Fibroblast of skin of left quadriceps (primary cell): Measurements from ENCODE around the gene SERTM2.

ENCODE experiments used
- DNase-seq, 2 experiments: peaks; one replicate each; pipeline ENCODE4 v3.0.0-alpha.2; 2013; ENCODE audit warnings: low read depth in 2 of 2

SERTM2 gene

DNA sequence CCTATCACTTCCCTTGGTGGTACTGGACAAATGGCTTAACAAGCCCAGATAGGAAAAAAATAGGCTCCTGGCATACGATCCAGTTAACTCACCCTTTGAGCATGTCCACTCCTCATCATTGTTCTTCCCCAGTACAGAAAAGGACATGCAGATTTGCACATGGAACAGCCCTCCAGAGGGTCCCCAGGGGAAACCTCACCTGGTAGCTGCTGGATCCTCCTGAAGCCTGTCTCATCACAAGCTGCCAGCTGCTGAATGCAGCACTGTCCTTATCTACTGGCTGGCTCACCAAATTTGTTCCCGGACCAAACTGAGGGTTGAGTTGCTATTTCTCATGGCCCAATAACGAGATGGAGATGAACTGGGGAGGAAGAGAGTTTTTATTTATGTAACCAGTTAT lies 49.4 kb downstream of the SERTM2 start:
- no peak for DNase-seq

DNA sequence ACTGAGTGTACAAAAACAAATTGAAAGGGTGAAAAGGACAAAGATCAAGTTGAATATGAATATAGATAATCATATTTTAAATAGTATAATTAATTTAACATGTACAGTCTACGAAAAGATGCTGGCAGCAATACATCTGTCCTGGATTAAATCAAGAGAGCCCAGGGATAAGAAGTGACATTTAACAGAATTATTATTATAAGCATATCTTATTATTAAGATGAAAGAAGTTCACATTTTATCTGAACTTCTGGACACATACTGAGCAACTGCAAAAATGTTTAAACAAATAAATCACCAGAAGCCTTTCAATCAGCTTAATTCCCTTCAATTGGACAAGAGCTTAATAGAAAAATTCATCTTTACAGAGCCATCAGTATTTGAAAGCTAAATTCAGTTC lies 50.4 kb downstream of the SERTM2 start:
- DNase-seq: no peak

DNA sequence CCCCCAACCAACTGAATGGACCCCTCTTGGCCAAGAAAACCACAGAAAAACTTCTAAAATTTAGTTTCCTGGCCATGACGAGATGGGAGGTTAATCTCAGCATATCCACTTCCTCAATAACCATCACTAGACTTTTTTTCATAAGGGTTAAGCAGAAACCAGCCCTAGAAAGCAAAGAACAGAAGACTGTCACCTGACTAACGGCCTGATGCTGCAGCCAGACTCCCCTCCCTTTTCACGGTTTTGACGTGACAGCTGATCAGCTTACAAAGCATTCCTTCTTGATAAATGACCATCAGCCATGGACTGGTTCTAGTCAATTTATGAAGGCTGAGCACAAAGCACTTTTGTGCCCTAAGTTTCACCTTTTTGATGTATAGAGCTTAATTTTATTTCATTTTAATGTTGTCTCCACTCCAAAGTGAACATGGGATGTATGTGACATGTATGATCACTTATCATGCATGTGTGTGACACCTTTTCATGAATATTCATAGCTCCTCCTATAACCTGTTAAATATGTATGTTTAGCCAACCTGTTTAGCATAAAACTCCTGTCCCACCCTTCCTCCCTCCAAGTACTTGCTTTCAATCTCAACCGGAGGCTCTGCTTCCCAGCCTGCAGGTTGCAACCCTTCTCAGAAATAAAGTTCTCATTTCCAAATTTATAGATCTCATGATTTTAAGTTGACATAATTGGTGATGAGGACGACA lies 56.3 kb downstream of the SERTM2 start:
- no peak for DNase-seq

DNA sequence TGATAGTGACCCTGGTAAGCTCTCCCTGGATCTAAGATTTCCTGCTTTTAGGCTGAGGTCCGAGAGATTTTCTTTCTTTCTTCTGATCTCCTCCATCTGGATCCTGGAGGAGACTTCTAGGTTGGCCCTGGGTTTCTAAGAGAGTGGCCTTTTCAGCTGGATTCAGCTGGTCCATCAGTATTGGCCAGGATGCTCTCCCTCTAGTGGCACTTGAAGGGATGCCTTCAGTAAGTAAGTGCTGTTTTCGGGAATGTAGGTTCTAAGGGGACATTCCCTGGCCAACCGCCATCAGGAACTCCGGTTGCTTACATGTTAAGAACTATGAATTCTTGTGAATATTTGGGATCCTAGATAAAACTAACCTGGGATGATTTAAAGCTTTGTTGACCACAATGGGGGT lies 56.9 kb downstream of the SERTM2 start:
- DNase-seq: no peak

DNA sequence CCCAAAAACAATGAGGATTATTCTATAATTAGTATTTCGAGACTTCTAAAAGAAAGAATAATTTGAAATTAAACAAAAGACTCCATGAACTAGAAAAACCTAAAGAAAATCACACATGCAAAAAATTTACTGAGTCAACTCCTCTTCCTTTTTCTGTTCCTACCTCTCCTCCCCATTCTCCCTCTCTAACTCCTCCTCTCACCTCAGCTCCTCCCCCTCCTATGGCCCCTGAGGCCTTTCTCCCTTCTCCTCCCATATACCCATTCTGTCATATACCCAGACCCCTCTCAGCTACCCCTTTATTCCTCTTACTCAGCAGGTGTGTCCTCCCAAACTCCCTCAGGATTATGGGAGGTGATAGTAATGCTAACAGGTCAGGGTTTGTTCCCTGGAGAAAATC lies 57.4 kb downstream of the SERTM2 start:
- DNase-seq: no peak
